ENCODE data around the gene TDRD9.

The TDRD9 gene

GRCh38 chr14:103891667-103892215 is 36.5 kb upstream of the TDRD9 start:
- DNase-seq: no peak

DNA sequence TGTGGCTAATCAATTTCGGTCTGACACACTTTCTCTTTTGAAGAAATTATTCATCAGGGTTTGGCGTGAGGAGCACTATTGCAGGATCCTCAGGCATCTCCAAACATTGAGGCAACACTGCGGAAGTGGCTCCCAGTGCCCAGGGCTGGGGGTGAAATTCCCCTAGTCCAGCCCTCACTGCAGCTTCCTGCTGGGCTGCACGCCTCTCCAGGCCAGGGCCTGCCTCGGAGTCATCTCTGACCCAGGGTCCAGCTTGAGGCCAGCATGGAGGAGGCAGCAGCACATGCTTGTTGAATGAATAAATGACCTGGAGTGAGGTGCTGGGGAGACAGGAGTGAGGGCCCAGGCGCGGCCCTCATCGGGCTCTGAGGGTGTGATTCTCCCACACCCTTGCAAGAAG is 36.0 kb upstream of the TDRD9 start:
- DNase-seq: no peak

DNA sequence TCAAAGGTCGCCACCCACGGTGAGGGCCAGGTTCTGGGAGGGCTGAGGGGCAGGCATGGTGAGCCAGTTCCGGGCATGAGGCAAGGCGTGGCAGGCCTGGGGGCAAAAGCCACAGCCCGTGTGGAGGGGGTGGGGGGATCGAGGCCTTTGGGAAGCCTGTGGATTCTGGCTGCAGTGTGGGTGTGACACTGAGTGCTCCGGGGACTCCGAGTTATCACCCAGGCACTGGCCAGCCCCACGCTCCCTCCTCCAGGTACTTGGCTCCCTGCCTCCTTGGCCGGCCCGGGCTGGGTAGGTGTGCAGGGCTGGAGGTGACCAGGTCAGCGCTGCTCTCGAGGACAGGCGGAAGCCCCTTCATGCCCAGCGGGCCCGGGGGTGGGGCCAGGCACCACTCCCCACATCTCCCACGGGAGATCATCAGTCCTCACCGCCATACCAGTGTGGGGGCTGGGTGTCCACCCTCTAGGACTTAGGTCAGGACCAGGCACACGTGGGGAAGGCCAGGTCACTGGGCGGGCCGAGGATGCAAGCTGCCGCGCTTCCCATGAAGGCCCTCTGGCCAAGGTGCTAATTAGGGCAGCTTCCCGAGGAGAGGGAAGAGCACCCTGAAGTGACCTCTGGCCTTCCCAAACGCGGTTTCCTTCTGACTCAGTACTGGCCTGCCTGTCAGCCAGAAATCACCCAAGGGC is 34.1 kb upstream of the TDRD9 start:
- no peak for DNase-seq

GRCh38 chr14:103894723-103895059 is 33.6 kb upstream of the TDRD9 start:
- no peak for DNase-seq

- DNase-seq: no peak
These were observed 31.7 kb upstream of the TDRD9 start for GRCh38 chr14:103896578-103896977.

- DNase-seq: no peak
These were observed 30.9 kb upstream of the TDRD9 start for GRCh38 chr14:103897075-103897947.

- DNase-seq: no peak
These were observed 30.1 kb upstream of the TDRD9 start for GRCh38 chr14:103898204-103898603.

DNA sequence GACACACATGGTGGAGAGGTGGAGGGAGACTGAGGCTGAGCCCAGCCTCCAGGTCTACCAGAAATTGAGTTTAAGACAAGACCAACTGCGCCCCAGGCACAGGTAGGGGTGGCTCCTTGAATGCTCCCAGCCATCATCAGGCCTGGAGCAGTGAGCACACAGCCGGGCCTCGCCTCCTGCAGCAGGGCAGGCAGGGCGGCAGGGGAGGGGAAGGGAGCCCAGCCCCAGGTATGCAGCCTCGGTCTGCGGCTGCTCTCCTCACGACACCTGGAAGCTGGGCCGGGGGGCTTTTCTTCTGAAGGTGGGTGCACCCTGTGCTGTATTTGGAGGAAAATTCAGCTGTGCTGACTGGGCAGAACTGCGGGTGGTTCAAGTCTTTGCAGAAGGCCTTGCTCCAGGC is 29.5 kb upstream of the TDRD9 start:
- DNase-seq: no peak

DNA sequence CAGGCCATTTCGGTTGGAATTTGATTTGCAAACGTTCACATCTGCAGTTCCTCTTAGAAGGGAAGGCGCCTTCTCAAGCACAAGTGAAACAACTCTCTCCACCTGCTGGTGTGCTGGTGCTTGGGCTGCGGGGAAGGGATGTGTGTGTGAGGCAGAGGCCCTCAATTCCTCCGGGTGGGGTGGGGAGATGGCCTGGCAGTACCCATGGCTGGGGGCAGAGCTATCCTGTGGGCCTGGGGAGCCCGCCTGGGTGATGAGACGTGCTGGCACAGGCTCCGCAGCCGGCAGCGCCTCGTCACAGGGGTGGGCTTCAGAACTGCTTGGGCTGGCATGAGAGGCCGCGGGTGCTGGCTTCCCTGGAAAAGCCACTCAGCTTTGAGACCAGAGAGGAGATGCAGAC is 28.9 kb upstream of the TDRD9 start:
- no peak for DNase-seq

DNA sequence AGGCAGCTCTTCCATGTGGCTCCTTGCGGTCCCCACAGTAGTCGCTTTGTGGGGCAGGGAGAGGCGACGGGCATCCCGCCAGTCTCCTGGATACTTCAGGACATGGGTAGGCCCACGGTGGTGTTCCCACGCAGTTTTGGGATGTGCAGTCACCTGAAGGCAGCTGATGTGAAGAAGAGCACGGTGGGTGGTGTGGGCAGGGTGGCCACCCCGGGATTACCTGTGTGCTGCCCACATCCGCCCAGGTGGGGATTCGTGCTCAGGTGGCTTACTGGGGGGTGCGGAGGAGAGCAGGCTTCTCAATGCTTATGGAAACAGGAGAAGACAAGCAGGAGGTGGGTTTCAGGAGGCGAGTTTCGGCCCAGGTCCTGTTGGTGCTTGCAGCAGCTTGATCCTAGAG is 28.4 kb upstream of the TDRD9 start:
- DNase-seq: no peak

DNA sequence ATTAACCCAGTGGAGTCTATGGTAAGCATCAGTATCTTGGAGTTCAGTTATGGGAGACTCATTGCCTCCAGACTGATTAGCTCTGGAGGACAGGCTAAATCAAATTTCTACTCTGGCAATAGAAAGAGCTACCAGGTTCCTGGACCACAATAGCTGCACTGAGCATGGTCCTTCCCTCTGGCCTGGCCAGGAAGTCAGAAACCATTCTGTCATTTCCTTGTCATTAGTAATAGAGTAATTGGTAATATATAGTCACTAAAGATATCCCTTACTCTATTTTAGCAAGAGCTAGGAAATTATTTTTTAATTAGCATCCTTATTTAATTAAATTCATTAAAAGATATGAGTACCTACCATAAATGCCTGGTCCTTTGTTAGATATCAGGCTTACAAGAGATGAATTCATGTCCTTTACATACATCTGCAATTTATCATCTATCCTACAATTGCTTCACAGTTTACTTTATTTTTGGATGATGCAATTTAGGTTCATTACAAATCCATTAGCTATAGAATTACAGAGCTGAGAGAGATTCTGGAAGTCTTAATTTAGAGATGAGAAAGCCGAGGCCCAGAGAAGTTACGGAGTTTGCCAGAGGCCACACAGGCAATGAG is 23.7 kb upstream of the TDRD9 start:
- no peak for DNase-seq

GRCh38 chr14:103905842-103906456 is 22.3 kb upstream of the TDRD9 start:
- DNase-seq: no peak

GRCh38 chr14:103908580-103908979 is 19.7 kb upstream of the TDRD9 start:
- no peak for DNase-seq

GRCh38 chr14:103909531-103910261 is 18.6 kb upstream of the TDRD9 start:
- no peak for DNase-seq

- DNase-seq: peak in 53 of 58 donors; percentile 8 to 84 (median 49)
These were observed 17.9 kb upstream of the TDRD9 start for GRCh38 chr14:103910262-103910935.

DNA sequence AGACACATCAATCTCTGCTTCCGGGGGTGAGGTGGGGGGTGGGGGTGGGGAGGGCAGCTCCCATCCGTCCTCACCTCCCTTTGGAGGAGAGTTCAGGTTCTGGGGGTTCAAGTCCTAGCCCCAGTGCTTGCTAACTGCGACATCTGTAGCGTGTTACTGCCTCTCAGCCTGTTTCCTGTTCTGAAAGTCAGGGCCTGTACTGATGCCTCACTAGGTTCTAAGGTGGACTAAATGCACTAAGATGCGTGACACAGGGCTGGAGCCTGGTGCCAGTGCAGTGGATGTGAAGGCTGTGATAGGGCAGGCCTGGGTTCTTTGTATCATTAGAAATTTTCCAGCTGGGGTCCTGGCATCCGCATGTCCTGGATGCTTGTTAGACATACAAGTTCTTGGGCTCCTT is 17.3 kb upstream of the TDRD9 start:
- no peak for DNase-seq

DNA sequence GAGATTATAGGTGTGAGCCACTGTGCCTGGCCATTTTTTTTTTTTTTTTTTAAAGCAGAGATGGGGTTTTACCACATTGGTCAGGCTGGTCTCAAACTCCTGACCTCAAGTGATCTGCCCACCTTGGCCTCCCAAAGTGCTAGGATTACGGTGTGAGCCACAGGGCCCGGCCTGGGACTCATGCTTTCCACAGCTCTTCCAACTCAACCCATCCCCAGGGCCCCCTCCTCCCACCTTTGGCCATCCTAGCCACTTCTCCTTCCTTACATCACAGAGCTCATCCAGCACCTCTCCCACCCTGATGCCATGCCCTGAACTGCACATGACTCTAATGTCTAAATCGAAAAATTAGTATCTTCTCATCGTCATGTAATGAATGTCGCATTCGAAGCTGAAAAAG is 12.6 kb upstream of the TDRD9 start:
- no peak for DNase-seq

- peak in 11 of 58 donors; percentile 6 to 27 (median 15) for DNase-seq
These were observed 11.5 kb upstream of the TDRD9 start for GRCh38 chr14:103916636-103917262.

DNA sequence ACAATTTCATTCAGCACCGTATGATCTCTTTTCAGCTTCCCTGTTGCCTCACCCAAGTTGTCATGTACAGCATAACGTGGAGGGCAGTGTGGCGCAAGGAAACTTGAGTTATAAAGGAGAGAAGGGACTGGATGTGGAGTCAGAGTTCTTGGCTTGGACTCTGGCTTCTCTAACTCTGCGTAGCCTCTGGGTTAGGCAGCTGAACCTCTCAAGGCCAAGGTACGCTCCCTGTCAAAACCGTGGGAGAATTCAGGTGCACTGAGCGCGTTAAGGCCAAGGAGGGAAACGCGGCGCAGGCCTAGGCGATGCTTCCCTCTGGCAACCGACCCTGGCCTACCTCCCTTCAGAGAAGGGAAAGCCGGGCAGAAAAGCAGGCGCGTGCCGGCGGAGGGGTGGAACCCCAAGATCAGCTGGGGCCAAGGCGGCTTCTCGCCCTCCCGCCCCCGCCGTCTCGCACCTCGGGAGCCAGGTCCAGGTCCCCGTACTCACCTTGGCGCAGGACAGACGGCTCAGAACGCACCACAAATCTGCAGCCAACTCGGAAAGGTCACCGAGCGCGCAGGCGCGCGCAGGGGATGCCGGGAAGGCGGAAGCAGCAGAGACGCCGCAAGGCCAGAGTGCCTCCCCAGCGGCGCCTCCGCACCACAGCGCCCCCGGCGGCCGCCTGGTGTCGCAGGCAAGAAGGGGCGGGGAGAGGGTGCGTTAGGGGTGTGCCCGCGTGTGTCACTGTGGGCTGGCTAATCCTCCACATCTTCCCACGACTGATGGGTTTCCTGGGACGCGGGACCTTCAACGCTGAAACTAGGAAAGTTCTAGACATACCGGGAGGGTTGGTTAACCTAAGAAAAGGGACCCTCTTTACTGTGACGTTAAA is 7.0 kb upstream of the TDRD9 start:
- peak; percentile 28 to 95 (median 89) for DNase-seq
